ENCODE measurements around the gene AADACL3.
"Not testable (repeated sequence)": the region's sequence is repeated elsewhere in the genome, so short reads cannot be mapped to it uniquely, and the experiment has no call there.

The AADACL3 gene

GRCh38 chr1:12714710-12715475 is 1.0 kb upstream of the AADACL3 start:
- DNase-seq (ENCODE audit: low read depth), result no peak

GRCh38 chr1:12717301-12717838 is 1.5 kb downstream of the AADACL3 start:
- no peak for DNase-seq (ENCODE audit: low read depth)

GRCh38 chr1:12722626-12723025 is 6.7 kb downstream of the AADACL3 start:
- no peak for DNase-seq (ENCODE audit: low read depth)

- no peak for DNase-seq (ENCODE audit: low read depth)
Observed at GRCh38 chr1:12728391-12728790, 12.5 kb downstream of the AADACL3 start.

GRCh38 chr1:12730156-12730555 is 14.2 kb downstream of the AADACL3 start:
- no peak for DNase-seq (ENCODE audit: low read depth)

GRCh38 chr1:12731084-12731483 is 15.2 kb downstream of the AADACL3 start:
- DNase-seq (ENCODE audit: low read depth), result not testable (repeated sequence)

GRCh38 chr1:12734651-12735050 is 18.7 kb downstream of the AADACL3 start:
- no peak for DNase-seq (ENCODE audit: low read depth)

GRCh38 chr1:12738934-12739333 is 23.0 kb downstream of the AADACL3 start:
- no peak for DNase-seq (ENCODE audit: low read depth)

GRCh38 chr1:12739613-12740012 is 23.7 kb downstream of the AADACL3 start:
- no peak for DNase-seq (ENCODE audit: low read depth)

- DNase-seq (ENCODE audit: low read depth), result no peak
Observed at GRCh38 chr1:12741946-12742345, 26.0 kb downstream of the AADACL3 start.

- DNase-seq (ENCODE audit: low read depth), result no peak
Observed at GRCh38 chr1:12745126-12745991, 29.4 kb downstream of the AADACL3 start.

- DNase-seq (ENCODE audit: low read depth), result no peak
Observed at GRCh38 chr1:12745992-12746323, 30.0 kb downstream of the AADACL3 start, which contains the start of gene CFAP107. CFAP107 (plus strand) TSS chr1:12746200; CDS start chr1:12746431, 231 bp downstream.

- no peak for DNase-seq (ENCODE audit: low read depth)
Observed at GRCh38 chr1:12748778-12749355, 33.0 kb downstream of the AADACL3 start.

- DNase-seq (ENCODE audit: low read depth), result no peak
Observed at GRCh38 chr1:12754738-12755137, 38.8 kb downstream of the AADACL3 start.

GRCh38 chr1:12756273-12756672 is 40.4 kb downstream of the AADACL3 start:
- DNase-seq (ENCODE audit: low read depth), result no peak

- DNase-seq (ENCODE audit: low read depth), result no peak
Observed at GRCh38 chr1:12756768-12757413, 41.0 kb downstream of the AADACL3 start.

GRCh38 chr1:12757836-12758235 is 41.9 kb downstream of the AADACL3 start:
- no peak for DNase-seq (ENCODE audit: low read depth)

GRCh38 chr1:12760256-12760795 is 44.4 kb downstream of the AADACL3 start:
- no peak for DNase-seq (ENCODE audit: low read depth)

GRCh38 chr1:12761781-12762180 is 45.9 kb downstream of the AADACL3 start:
- DNase-seq (ENCODE audit: low read depth), result no peak

GRCh38 chr1:12762766-12763165 is 46.9 kb downstream of the AADACL3 start:
- DNase-seq (ENCODE audit: low read depth), result no peak

- DNase-seq (ENCODE audit: low read depth), result no peak
Observed at GRCh38 chr1:12763479-12763878, 47.6 kb downstream of the AADACL3 start.

GRCh38 chr1:12764016-12764415 is 48.1 kb downstream of the AADACL3 start:
- no peak for DNase-seq (ENCODE audit: low read depth)
